NAMALWA (cell line): ENCODE results near the gene CT45A2.
"Not testable (repeated sequence)": the region's sequence is repeated elsewhere in the genome, so short reads cannot be mapped to it uniquely, and the experiment has no call there.

Experiments
- DNase-seq: peaks from one replicate; pipeline ENCODE4 v3.0.0-alpha.2; 2015; ENCODE audit warnings: low spot score

Gene CT45A2

GRCh38 chrX:135819912-135820311, at the start of gene CT45A2:
CT45A2 (minus strand) TSS chrX:135820012; CDS start chrX:135816265, 3,747 bp downstream.
- not testable (repeated sequence) for DNase-seq

GRCh38 chrX:135854438-135854837, 34.6 kb upstream of the CT45A2 start, which contains the start of gene CT45A8:
CT45A8 (minus strand) TSS chrX:135854538; CDS start chrX:135850783, 3,755 bp downstream.
- DNase-seq: not testable (repeated sequence)

GRCh38 chrX:135837180-135837579, 17.4 kb upstream of the CT45A2 start, which contains the start of gene CT45A7:
CT45A7 (minus strand) TSS chrX:135837280; CDS start chrX:135833533, 3,747 bp downstream.
- not testable (repeated sequence) for DNase-seq

GRCh38 chrX:135802687-135803086, 17.1 kb downstream of the CT45A2 start, which contains the start of gene CT45A6:
CT45A6 (minus strand) TSS chrX:135802787; CDS start chrX:135798993, 3,794 bp downstream.
- DNase-seq: not testable (repeated sequence)

GRCh38 chrX:135785403-135785802, 34.4 kb downstream of the CT45A2 start, which contains the start of gene CT45A5:
CT45A5 (minus strand) TSS chrX:135785503; CDS start chrX:135781729, 3,774 bp downstream.
- DNase-seq: not testable (repeated sequence)

GRCh38 chrX:135768091-135768490, 51.7 kb downstream of the CT45A2 start, which contains the start of gene CT45A3:
CT45A3 (minus strand) TSS chrX:135768191; CDS start chrX:135764444, 3,747 bp downstream.
- not testable (repeated sequence) for DNase-seq
